GM12878 (cell line): Measurements from ENCODE around the gene CHST13. TPM values are rescaled to one million over a fixed set of nuclear protein-coding genes. Genes with fewer than 3 reads are reported as not detected.

Source experiments
- ATAC-seq: fragments of 200-7000 bp; cut with Tn5 transposase; 3 replicates; pipeline ENCODE4 v1.9.1; 2020; ENCODE audit warnings: mild to moderate bottlenecking, moderate library complexity
- BruUV-seq: library from RNA; stranded (reverse); fragments of 400-500 nt; replicated peaks from 2 replicates; lab custom pipeline; 2021; lab: Mats Ljungman, UMichigan
- CTCF ChIA-PET: fragments of 300-600 bp; sonication (Branson Sonifier 250); formaldehyde crosslinking; extraction: SDS; loops from one replicate; lab custom pipeline; 2021; ENCODE audit warnings: inconsistent platforms; lab: Yijun Ruan, JAX
- POLR2A ChIA-PET: fragments of 350-600 bp; formaldehyde crosslinking; extraction: SDS; loops from one replicate; lab custom pipeline; 2021; ENCODE audit warnings: inconsistent platforms; lab: Charles Lee
- RAD21 ChIA-PET: fragments of 300-600 bp; sonication (Branson Sonifier 250); formaldehyde crosslinking; loops from one replicate; lab custom pipeline; 2023; ENCODE audit warnings: antibody characterized with exemption; ENCODE audit not compliant: unreplicated experiment; lab: Charles Lee
- SMC1A ChIA-PET: fragments of 300-600 bp; sonication (Branson Sonifier 250); formaldehyde crosslinking; loops from one replicate; lab custom pipeline; 2023; ENCODE audit not compliant: unreplicated experiment, uncharacterized antibody; lab: Charles Lee
- DNase-seq: peaks from one replicate; pipeline ENCODE4 v3.0.0-alpha.2; 2011; ENCODE audit warnings: low read depth, low spot score
- FAIRE-seq: peaks from 3 replicates; lab custom pipeline; 2011; peaks lifted over from hg19 to GRCh38; lab: Jason Lieb, UNC
- H2AFZ ChIP-seq: 2 replicates; pipeline ENCODE4 v1.6.0; 2011; ENCODE audit warnings: low read depth, low read length, control low read depth; ENCODE audit not compliant: control insufficient read depth
- H3K27ac ChIP-seq: 2 replicates; pipeline ENCODE4 v1.5.1; 2011; ENCODE audit warnings: control low read depth; ENCODE audit not compliant: control insufficient read depth, insufficient read depth
- H3K27me3 ChIP-seq, 2 experiments: replicated peaks in 1 of 2; 2 replicates each; pipeline versions ENCODE4 v1.6.0 to v1.6.1; 2011; ENCODE audit warnings: low read length in 1 of 2; ENCODE audit not compliant: control insufficient read depth in 2 of 2, insufficient read depth in 2 of 2
- H3K36me3 ChIP-seq, 2 experiments: 2 replicates each; pipeline ENCODE4 v1.5.1; 2011; ENCODE audit warnings: low read length in 1 of 2; ENCODE audit not compliant: control insufficient read depth in 2 of 2, insufficient read depth in 2 of 2
- H3K4me1 ChIP-seq: 2 replicates; pipeline ENCODE4 v1.6.1; 2011; ENCODE audit warnings: mild to moderate bottlenecking, low read length, moderate library complexity, mixed read lengths; ENCODE audit not compliant: control insufficient read depth, insufficient read depth
- H3K4me2 ChIP-seq: 2 replicates; pipeline ENCODE4 v1.6.0; 2011; ENCODE audit warnings: control low read depth; ENCODE audit not compliant: control insufficient read depth, insufficient read depth
- H3K4me3 ChIP-seq: fragments of 200-600 bp; sonication (generic); 2 replicates; pipeline ENCODE4 v1.5.1; 2016
- H3K79me2 ChIP-seq: 2 replicates; pipeline ENCODE4 v1.6.0; 2011; ENCODE audit warnings: low read length; ENCODE audit not compliant: control insufficient read depth, insufficient read depth
- H3K9ac ChIP-seq: 2 replicates; pipeline ENCODE4 v1.8.0; 2011; ENCODE audit warnings: low read length, control low read depth, mixed read lengths; ENCODE audit not compliant: control insufficient read depth, insufficient read depth
- H3K9me3 ChIP-seq: replicated peaks from 3 replicates; pipeline ENCODE4 v1.5.1; 2011; ENCODE audit warnings: mild to moderate bottlenecking, low read length; ENCODE audit not compliant: control insufficient read depth, insufficient read depth
- H4K20me1 ChIP-seq: 2 replicates; pipeline ENCODE4 v1.6.0; 2011; ENCODE audit not compliant: control insufficient read depth, insufficient read depth
- BACH1 ChIP-seq: fragments of 450-650 bp; IDR thresholded peaks from 2 replicates; pipeline ENCODE4 v1.6.1; 2017; ENCODE audit warnings: mild to moderate bottlenecking, borderline replicate concordance
- CHD1 ChIP-seq: IDR thresholded peaks from 2 replicates; pipeline ENCODE4 v1.6.1; 2012; ENCODE audit warnings: low read depth, low read length, improper control_type of control experiment
- CHD2 ChIP-seq: IDR thresholded peaks from 2 replicates; pipeline ENCODE4 v1.6.1; 2011; ENCODE audit warnings: low read depth, low read length, improper control_type of control experiment, borderline replicate concordance
- GATAD2B ChIP-seq: fragments of 450-650 bp; conservative IDR thresholded peaks from 2 replicates; pipeline ENCODE4 v1.6.1; 2017; ENCODE audit warnings: low read depth, mild to moderate bottlenecking, moderate library complexity
- NFYB ChIP-seq: IDR thresholded peaks from 2 replicates; pipeline ENCODE4 v1.6.1; 2011; ENCODE audit warnings: low read depth, mild to moderate bottlenecking, low read length, improper control_type of control experiment, moderate library complexity; ENCODE audit not compliant: insufficient read depth
- POLR2AphosphoS2 ChIP-seq: IDR thresholded peaks from 2 replicates; pipeline ENCODE4 v1.6.1; 2011; ENCODE audit warnings: low read depth, mild to moderate bottlenecking, low read length, improper control_type of control experiment, moderate library complexity
- SPI1 ChIP-seq: IDR thresholded peaks from 2 replicates; pipeline ENCODE4 v1.6.1; 2011; ENCODE audit warnings: low read depth, mild to moderate bottlenecking, low read length, moderate library complexity, borderline replicate concordance; ENCODE audit not compliant: insufficient read depth
- STAT3 ChIP-seq: IDR thresholded peaks from 2 replicates; pipeline ENCODE4 v1.6.1; 2011; ENCODE audit warnings: low read depth, low read length, improper control_type of control experiment
- TBL1XR1 ChIP-seq: IDR thresholded peaks from 2 replicates; pipeline ENCODE4 v1.6.1; 2012; ENCODE audit warnings: low read depth, low read length, improper control_type of control experiment
- TCF12 ChIP-seq: IDR thresholded peaks from 2 replicates; pipeline ENCODE4 v1.6.1; 2011; ENCODE audit warnings: low read depth, mild to moderate bottlenecking, low read length
- TCF7 ChIP-seq: IDR thresholded peaks from 2 replicates; pipeline ENCODE4 v1.6.1; 2014; ENCODE audit warnings: antibody characterized with exemption, borderline replicate concordance
- WGBS: methylation state at CpG from one replicate; pipeline ENCODE4 v1.1.6; 2016; ENCODE audit warnings: low lambda C conversion rate; ENCODE audit not compliant: insufficient replicate concordance, insufficient coverage; ENCODE audit errors: missing lambda C conversion rate; 5-methylcytosine and 5-hydroxymethylcytosine counted together
- in situ Hi-C: fragments of 300-500 bp; cut with MboI; formaldehyde crosslinking; loops from 9 replicates; pipeline ENCODE4 v1.14.3; 2018; ENCODE audit warnings: mixed read lengths
- intact Hi-C: fragments of 100-400 bp; cut with micrococcal nuclease; formaldehyde crosslinking; loops from one replicate; pipeline ENCODE4 v1.14.2; 2022; ENCODE audit not compliant: unreplicated experiment
- polyA plus RNA-seq, 11 experiments: library from polyadenylated mRNA; depleted of rRNA in 4 of 11; unstranded in 6 of 11; stranded (reverse) in 5 of 11; fragments of >200 nt; fragmentation: Nextera tagmentation in 4 of 11; fragmentation: Illumina TruSeq in 1 of 11; extraction: Ambion mirVana in 4 of 11; extraction: Trizol in 1 of 11; gene quantifications; 1 replicate in 1 of 11; 2 replicates in 10 of 11; pipeline versions ENCODE4 v1.2.1 to v1.2.3, GENCODE V29; 2011 to 2016; ENCODE audit warnings: inconsistent platforms in 2 of 11, missing spikeins in 2 of 11, low read depth in 1 of 11
- total RNA-seq, 4 experiments: library from RNA; depleted of rRNA in 3 of 4; stranded (reverse); fragments of >200 nt in 3 of 4; fragmentation: Illumina TruSeq in 1 of 4; extraction: Trizol in 1 of 4; gene quantifications; 2 replicates each; pipeline versions ENCODE4 v1.2.1 to v1.2.3, GENCODE V29; 2013 to 2021
- TF ChIP-seq, protein P1 (sequence below): IDR thresholded peaks from 2 replicates; pipeline ENCODE4 v1.6.1; 2011; ENCODE audit warnings: borderline replicate concordance, low read depth, mild to moderate bottlenecking, moderate library complexity, low read length; ENCODE audit not compliant: insufficient read depth, poor library complexity, severe bottlenecking
- TF ChIP-seq, protein P2 (sequence below): IDR thresholded peaks from 2 replicates; pipeline ENCODE4 v1.6.1; 2012; ENCODE audit warnings: low read depth, low read length, improper control_type of control experiment
- TF ChIP-seq, protein P3 (sequence below): fragments of 450-650 bp; formaldehyde crosslinking; IDR thresholded peaks from 2 replicates; pipeline ENCODE4 v1.4.0; 2022; ENCODE audit warnings: mild to moderate bottlenecking, moderate library complexity

The CHST13 gene
- total and polyA plus RNA-seq, 10 of the 15 experiments (the other 5 are each of a cell fraction or from before 2014, with no cell fraction given), result not detected

DNA sequence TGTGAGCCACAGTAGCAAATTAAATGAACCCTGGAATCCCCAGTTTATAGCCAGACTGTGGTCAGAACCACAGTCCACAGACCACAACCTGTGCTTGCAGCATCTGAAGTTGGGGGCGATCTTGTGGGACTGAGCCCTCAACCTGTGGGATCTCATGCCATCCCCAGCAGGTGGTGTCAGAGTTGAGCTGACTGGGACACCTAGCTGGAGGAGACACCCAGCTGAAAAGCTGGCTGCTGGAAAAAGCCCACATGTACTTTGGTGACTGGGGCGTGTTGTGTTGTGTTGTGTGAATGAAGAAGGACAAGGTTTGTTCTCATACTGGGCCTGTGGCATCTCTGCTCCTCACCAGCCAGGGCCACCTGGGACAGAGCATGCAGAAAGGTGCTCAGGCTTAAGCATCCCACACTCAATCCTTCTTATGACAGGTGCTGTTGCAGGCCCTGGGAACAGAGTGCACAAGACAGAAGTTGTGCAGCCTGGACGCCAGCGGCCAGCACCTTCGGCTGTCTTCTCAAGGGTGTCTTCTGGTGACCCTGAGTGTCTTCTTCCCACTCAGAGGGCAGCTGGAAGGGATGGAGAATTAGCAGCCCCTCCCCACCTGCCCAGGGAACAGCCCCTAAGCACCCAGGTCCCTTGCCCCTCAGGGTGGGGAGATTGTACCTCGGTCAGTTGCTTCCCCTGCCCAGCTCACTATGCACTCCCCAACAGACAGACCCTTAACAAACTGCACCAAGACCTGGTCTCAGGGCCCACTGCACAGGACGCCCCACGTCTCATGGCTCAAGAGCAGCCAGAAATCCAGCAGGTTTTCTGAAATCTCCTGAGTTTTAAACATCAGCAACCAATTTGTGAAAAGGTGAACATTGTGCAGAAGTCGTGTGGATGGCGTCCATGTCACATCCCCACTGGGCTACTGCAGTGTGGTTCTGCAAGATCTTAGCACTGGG, 4.2 kb upstream of the CHST13 start (continued):
- TF ChIP-seq, protein P1, sequence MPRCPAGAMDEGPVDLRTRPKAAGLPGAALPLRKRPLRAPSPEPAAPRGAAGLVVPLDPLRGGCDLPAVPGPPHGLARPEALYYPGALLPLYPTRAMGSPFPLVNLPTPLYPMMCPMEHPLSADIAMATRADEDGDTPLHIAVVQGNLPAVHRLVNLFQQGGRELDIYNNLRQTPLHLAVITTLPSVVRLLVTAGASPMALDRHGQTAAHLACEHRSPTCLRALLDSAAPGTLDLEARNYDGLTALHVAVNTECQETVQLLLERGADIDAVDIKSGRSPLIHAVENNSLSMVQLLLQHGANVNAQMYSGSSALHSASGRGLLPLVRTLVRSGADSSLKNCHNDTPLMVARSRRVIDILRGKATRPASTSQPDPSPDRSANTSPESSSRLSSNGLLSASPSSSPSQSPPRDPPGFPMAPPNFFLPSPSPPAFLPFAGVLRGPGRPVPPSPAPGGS, result no peak
- TF ChIP-seq TCF12 (no peak), SPI1 (no peak), STAT3 (no peak), POLR2AphosphoS2 (no peak)

DNA sequence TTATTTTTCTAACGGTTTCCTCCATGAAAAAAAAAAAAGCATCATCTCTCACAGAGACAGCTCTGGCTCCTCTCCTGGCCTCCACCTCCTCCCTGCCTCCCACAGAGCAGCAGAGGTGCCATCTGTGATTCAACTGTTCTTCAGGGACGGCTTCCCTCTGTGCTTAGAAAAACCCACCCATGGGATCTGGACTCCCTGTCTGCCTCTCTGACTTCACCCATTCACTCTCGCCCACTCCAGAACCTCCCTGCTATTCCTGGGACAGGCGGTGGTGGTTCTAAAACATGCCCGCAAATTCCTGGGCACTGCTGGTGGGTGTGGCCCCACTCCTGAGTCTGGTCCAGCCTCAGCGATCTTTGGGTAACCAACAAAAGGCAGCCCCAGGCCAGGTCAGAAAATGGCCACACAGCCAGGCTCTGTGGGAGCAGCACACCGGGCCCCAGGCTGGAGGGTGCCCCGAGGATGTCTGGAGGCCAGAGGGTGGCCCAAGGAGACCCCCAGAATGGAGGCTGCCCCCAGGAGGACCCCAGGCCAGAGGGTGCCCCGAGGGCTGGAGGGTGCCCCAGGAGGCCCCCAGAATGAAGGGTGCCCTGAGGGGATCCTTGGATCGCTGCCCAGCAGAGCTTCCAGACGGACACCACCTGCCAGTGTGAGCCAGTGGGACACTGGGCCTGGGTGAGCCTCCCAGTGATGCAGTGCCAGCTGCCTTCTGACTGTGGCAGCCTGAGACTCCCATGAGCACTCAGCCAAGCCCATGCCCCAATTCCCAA, 2.6 kb upstream of the CHST13 start:
- no peak for FAIRE-seq
- 30% methylated on average over 11 of the region's 11 CpGs for WGBS
- POLR2A ChIA-PET, result no interaction called here
- no peak for TF ChIP-seq NFYB
- TF ChIP-seq, protein P2, sequence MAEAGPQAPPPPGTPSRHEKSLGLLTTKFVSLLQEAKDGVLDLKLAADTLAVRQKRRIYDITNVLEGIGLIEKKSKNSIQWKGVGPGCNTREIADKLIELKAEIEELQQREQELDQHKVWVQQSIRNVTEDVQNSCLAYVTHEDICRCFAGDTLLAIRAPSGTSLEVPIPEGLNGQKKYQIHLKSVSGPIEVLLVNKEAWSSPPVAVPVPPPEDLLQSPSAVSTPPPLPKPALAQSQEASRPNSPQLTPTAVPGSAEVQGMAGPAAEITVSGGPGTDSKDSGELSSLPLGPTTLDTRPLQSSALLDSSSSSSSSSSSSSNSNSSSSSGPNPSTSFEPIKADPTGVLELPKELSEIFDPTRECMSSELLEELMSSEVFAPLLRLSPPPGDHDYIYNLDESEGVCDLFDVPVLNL, result no peak
- TF ChIP-seq, protein P3, sequence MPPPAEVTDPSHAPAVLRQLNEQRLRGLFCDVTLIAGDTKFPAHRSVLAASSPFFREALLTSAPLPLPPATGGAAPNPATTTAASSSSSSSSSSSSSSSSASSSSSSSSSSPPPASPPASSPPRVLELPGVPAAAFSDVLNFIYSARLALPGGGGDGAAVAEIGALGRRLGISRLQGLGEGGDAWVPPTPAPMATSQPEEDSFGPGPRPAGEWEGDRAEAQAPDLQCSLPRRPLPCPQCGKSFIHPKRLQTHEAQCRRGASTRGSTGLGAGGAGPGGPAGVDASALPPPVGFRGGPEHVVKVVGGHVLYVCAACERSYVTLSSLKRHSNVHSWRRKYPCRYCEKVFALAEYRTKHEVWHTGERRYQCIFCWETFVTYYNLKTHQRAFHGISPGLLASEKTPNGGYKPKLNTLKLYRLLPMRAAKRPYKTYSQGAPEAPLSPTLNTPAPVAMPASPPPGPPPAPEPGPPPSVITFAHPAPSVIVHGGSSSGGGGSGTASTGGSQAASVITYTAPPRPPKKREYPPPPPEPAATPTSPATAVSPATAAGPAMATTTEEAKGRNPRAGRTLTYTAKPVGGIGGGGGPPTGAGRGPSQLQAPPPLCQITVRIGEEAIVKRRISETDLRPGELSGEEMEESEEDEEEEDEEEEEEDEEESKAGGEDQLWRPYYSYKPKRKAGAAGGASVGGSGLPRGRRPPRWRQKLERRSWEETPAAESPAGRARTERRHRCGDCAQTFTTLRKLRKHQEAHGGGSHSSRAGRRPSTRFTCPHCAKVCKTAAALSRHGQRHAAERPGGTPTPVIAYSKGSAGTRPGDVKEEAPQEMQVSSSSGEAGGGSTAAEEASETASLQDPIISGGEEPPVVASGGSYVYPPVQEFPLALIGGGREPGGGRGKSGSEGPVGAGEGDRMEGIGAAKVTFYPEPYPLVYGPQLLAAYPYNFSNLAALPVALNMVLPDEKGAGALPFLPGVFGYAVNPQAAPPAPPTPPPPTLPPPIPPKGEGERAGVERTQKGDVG (CRISPR knock-in tag), result no peak
- no peak for TF ChIP-seq CHD1
- no peak for TF ChIP-seq TBL1XR1
- TF ChIP-seq CHD2, result no peak
- TF ChIP-seq TCF7, result no peak
- no peak for TF ChIP-seq BACH1
- TF ChIP-seq GATAD2B, result no peak

More for the DNA sequence above, 2.6 kb upstream of the CHST13 start:
- CTCF ChIA-PET, result interaction anchor here (0.7 to 2.4 kb wide), 2 partner anchors 17 to 1026 kb away, joined by 4 to 19 read pairs; no protein-coding TSS in a partner anchor
- H3K9ac ChIP-seq, result no peak overlapping the region
- H3K27me3 ChIP-seq, result no peaks in the 10 kb centered on the region; a peak in 1 of 4 replicates
- no peak for DNase-seq
- no peak overlapping the region for H3K4me2 ChIP-seq
- intact Hi-C loops (no loop called here), in situ Hi-C loops (no loop called here)
- no TSS peak for BruUV-seq
- SMC1A ChIA-PET, result interaction anchor here (1.6 kb wide), 1 partner anchor 1028 kb away, joined by 4 read pairs; no protein-coding TSS in a partner anchor
- no peaks in the 10 kb centered on the region for H3K36me3 ChIP-seq
- no peak for ATAC-seq
- no peak overlapping the region for H3K4me3 ChIP-seq
- no peaks in the 10 kb centered on the region for H3K9me3 ChIP-seq
- H3K27ac ChIP-seq, result no peak overlapping the region
- no peak overlapping the region for H2AFZ ChIP-seq
- no peaks in the 10 kb centered on the region for H4K20me1 ChIP-seq
- no peaks in the 10 kb centered on the region for H3K4me1 ChIP-seq
- RAD21 ChIA-PET, result no interaction called here
- no peaks in the 10 kb centered on the region for H3K79me2 ChIP-seq
